ENCODE results near the gene SLC25A51. TPM values are rescaled to one million over a fixed set of nuclear protein-coding genes. Genes with fewer than 3 reads are reported as not detected.

SLC25A51 gene
- total and polyA plus RNA-seq, 2 donors (not counting 3 experiments of a cell fraction or from before 2014, with no cell fraction given) = 15.4 to 36.2 TPM

- no peaks in the 10 kb centered on the region for H3K79me2 ChIP-seq (ENCODE audit: control insufficient read depth, insufficient read depth, low read length)
- no peaks in the 10 kb centered on the region for H3K9me3 ChIP-seq (replicated peaks; ENCODE audit: control insufficient read depth, insufficient read depth, low read length)
- H3K4me1 ChIP-seq (ENCODE audit: control insufficient read depth, extremely low read depth, insufficient read depth, low read length) = peaks cover 21% of the 10 kb centered on the region
- H2AFZ ChIP-seq (ENCODE audit: low read depth, low read length) = no peak overlapping the region
- no peaks in the 10 kb centered on the region for H3K9me1 ChIP-seq (replicated peaks; ENCODE audit: control insufficient read depth, extremely low read depth, insufficient read depth, low read length)
- TF ChIP-seq POLR2AphosphoS5 (IDR thresholded peaks at IDR 0.05; ENCODE audit: insufficient read depth, low read depth, low read length) (no peak), JUN (IDR thresholded peaks at IDR 0.05; ENCODE audit: borderline replicate concordance, insufficient read depth, insufficient read length, low read depth) (no peak), CTCF (IDR thresholded peaks at IDR 0.05; ENCODE audit: extremely low read depth in 1 of 2, insufficient read depth in 1 of 2, low read depth in 1 of 2, low read length in 2 of 2) (no peak), POLR2A (IDR thresholded peaks at IDR 0.05; ENCODE audit: low read depth, low read length) (no peak), GATA2 (IDR thresholded peaks at IDR 0.05; ENCODE audit: insufficient read depth, insufficient read length, low read depth, low read length) (no peak), EZH2 (IDR thresholded peaks at IDR 0.05; ENCODE audit: borderline replicate concordance, low read depth, low read length, severe bottlenecking) (no peak)
- peak overlapping the region; percentile 12 for H3K4me2 ChIP-seq (ENCODE audit: insufficient read depth, low read length)
- H3K27ac ChIP-seq (ENCODE audit: insufficient read depth, low read depth, low read length) = peak overlapping the region; percentile 71
- ChIA-PET POLR2A (no interaction called here), CTCF (no interaction called here)
- no TSS peak for BruUV-seq (replicated peaks)
- no peak overlapping the region for H3K4me3 ChIP-seq (replicated peaks in 1 of 3; ENCODE audit: insufficient read depth in 1 of 3, low read depth in 1 of 3, low read length in 3 of 3)
- intact Hi-C loops (cut with micrococcal nuclease) (loop anchor here (2.0 to 5.0 kb wide), 2 partner anchors 14 to 54 kb away; no protein-coding TSS in a partner anchor), dilution Hi-C loops (cut with MboI; ENCODE audit: extremely low pct_ligation_motif_present, low sequenced_read_pairs) (no loop called here)
- no peaks in the 10 kb centered on the region for H4K20me1 ChIP-seq (replicated peaks; ENCODE audit: control insufficient read depth, extremely low read depth, insufficient read depth, low read length)
- H3K36me3 ChIP-seq (ENCODE audit: control insufficient read depth in 2 of 2, extremely low read depth in 1 of 2, insufficient read depth in 2 of 2, low read length in 2 of 2) = peaks cover 0 to 19% of the 10 kb centered on the region in 2 experiments
- H3K27me3 ChIP-seq (ENCODE audit: control insufficient read depth in 2 of 2, insufficient read depth in 2 of 2, low read length in 2 of 2) = no peaks in the 10 kb centered on the region
- peak overlapping the region; percentile 19 for H3K9ac ChIP-seq (replicated peaks; ENCODE audit: extremely low read depth, insufficient read depth, low read length)
- no peak for FAIRE-seq
- no peak for DNase-seq (ENCODE audit: low read depth, low spot score)
These were observed 49.4 kb upstream of the SLC25A51 start for GRCh38 chr9:37953206-37953774.
